Activated naive CD4-positive, alpha-beta T cell treated with anti-CD3 and anti-CD28 coated beads, Interleukin-2, amount 10 ng/mL, durations not matched to agents 7 days and 5 days (primary cell): ENCODE measurements around the gene TNFRSF1A.
"Not testable (repeated sequence)": the region's sequence is repeated elsewhere in the genome, so short reads cannot be mapped to it uniquely, and the experiment has no call there.

ENCODE experiments used
- CTCF ChIA-PET: fragments of 350-600 bp; sonication (Branson Sonifier 250); formaldehyde crosslinking; loops from one replicate; lab custom pipeline; 2021; ENCODE audit warnings: antibody characterized with exemption; lab: Charles Lee
- DNase-seq: peaks from one replicate; pipeline ENCODE4 v3.0.0-alpha.2; 2020
- H3K27ac Mint-ChIP-seq: one replicate; pipeline ENCODE4 v1.8.0; 2021; ENCODE audit warnings: mild to moderate bottlenecking, moderate library complexity, mixed read lengths
- H3K27me3 Mint-ChIP-seq: one replicate; pipeline ENCODE4 v1.8.0; 2021; ENCODE audit warnings: mild to moderate bottlenecking, mixed read lengths
- H3K36me3 Mint-ChIP-seq: one replicate; pipeline ENCODE4 v1.8.0; 2021; ENCODE audit warnings: mixed read lengths
- H3K4me1 Mint-ChIP-seq: one replicate; pipeline ENCODE4 v1.8.0; 2021; ENCODE audit warnings: mixed read lengths
- H3K4me3 Mint-ChIP-seq: one replicate; pipeline ENCODE4 v1.8.0; 2021; ENCODE audit warnings: mild to moderate bottlenecking, moderate library complexity, mixed read lengths
- H3K9me3 Mint-ChIP-seq: one replicate; pipeline ENCODE4 v1.8.0; 2021; ENCODE audit warnings: mixed read lengths

The TNFRSF1A gene

DNA sequence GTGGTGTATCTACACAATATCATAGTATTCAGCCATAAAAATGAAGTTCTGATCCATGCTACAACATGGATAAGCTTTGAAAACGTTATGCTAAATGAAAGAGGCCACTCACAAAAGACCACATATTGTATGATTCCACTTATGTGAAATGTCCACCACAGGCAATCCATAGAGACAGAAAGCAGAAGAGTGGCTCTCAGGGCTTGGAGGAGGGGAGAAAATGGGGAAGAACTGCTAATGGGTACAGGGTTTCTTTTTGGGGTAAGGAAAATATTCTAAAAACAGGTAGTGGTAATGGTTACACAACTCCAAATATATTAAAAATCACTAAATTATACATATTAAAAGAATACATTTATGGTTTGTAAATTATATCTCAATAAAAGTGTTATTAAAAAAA is 17.0 kb upstream of the TNFRSF1A start:
- peaks cover 27% of the 10 kb centered on the region for H3K4me1 Mint-ChIP-seq
- DNase-seq, result no peak
- no peak overlapping the region for H3K4me3 Mint-ChIP-seq
- no peaks in the 10 kb centered on the region for H3K36me3 Mint-ChIP-seq
- H3K9me3 Mint-ChIP-seq, result no peaks in the 10 kb centered on the region
- H3K27ac Mint-ChIP-seq, result no peak overlapping the region
- CTCF ChIA-PET, result interaction anchor here (1.2 to 1.4 kb wide), 2 partner anchors 10 to 24 kb away, joined by 3 to 5 read pairs; no protein-coding TSS in a partner anchor
- H3K27me3 Mint-ChIP-seq, result peaks cover 48% of the 10 kb centered on the region

GRCh38 chr12:6356374-6356820 is 14.5 kb upstream of the TNFRSF1A start:
- H3K9me3 Mint-ChIP-seq, result no peaks in the 10 kb centered on the region
- H3K36me3 Mint-ChIP-seq, result no peaks in the 10 kb centered on the region
- no peak overlapping the region for H3K27ac Mint-ChIP-seq
- CTCF ChIA-PET, result interaction anchor here (1.2 to 2.6 kb wide), 7 partner anchors 11 to 26 kb away, joined by 3 to 10 read pairs (median 5); no protein-coding TSS in a partner anchor
- H3K4me1 Mint-ChIP-seq, result peaks cover 11% of the 10 kb centered on the region
- DNase-seq, result no peak
- no peak overlapping the region for H3K4me3 Mint-ChIP-seq
- peaks cover 57% of the 10 kb centered on the region for H3K27me3 Mint-ChIP-seq

- Mint-ChIP-seq H3K36me3 (no peaks in the 10 kb centered on the region), H3K4me3 (no peak overlapping the region), H3K4me1 (peaks cover 5% of the 10 kb centered on the region), H3K27me3 (peaks cover 59% of the 10 kb centered on the region), H3K27ac (no peak overlapping the region), H3K9me3 (no peaks in the 10 kb centered on the region)
- CTCF ChIA-PET, result interaction anchor here (1.2 to 2.6 kb wide), 6 partner anchors 10 to 25 kb away, joined by 3 to 10 read pairs (median 4); no protein-coding TSS in a partner anchor
- no peak for DNase-seq
These were observed 13.9 kb upstream of the TNFRSF1A start for GRCh38 chr12:6355491-6356373.

- no peaks in the 10 kb centered on the region for H3K36me3 Mint-ChIP-seq
- H3K9me3 Mint-ChIP-seq, result no peaks in the 10 kb centered on the region
- no peak overlapping the region for H3K4me3 Mint-ChIP-seq
- no peak for DNase-seq
- CTCF ChIA-PET, result interaction anchor here (1.2 to 2.6 kb wide), 5 partner anchors 9 to 24 kb away, joined by 3 to 10 read pairs (median 4); no protein-coding TSS in a partner anchor
- peak overlapping the region; percentile 25 for H3K27ac Mint-ChIP-seq
- no peaks in the 10 kb centered on the region for H3K4me1 Mint-ChIP-seq
- peaks cover 52% of the 10 kb centered on the region for H3K27me3 Mint-ChIP-seq
These were observed 12.9 kb upstream of the TNFRSF1A start for GRCh38 chr12:6354495-6355393.

DNA sequence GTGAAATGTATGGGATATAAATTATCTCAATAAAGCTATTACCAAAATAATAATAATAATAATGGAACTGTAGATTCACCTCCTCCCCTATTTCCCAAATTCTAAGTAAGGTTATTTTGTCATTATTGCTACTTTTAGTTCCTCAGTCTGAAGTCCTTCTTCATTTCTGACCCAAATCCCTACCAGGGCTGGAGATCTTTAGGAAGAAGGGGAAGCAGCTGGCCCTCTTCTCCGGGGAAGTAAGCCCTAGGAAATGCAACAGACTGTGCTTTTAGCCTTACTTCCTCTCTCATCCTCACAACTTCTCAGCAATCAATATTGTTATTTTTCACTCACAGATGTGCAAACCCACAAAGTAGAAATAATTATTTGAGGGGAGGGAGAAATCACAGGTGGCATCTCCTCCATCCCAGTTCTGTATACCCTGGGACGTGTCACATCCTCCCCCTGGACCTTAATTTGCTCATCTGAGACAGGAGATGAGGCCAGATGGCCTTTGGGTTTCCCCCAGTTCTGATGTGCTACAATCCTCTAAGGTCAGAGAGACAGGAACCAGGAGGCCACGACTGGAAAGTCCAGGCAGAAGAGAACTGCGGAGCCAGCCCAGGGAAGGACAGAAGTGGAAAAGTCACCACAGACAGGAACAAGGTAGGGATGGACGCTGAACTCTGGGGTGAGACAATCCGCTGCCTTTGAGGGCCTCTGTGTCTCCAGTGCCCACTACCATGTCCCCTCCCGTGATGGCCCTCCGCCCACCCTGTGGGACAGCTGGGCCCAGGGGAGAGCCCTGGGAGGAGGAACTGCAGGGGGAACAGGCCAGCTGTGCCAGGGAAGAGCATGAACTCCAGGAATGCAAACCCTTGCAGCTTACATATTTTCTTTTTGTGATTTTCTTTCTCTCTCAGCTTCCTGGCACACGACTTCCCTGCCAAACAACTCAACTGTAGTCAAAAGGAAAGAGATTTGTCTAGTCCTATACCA is 10.6 kb upstream of the TNFRSF1A start:
- peaks cover 43% of the 10 kb centered on the region for H3K27me3 Mint-ChIP-seq
- H3K36me3 Mint-ChIP-seq, result no peaks in the 10 kb centered on the region
- DNase-seq, result no peak
- no peak overlapping the region for H3K4me3 Mint-ChIP-seq
- peaks cover 10% of the 10 kb centered on the region for H3K4me1 Mint-ChIP-seq
- no peaks in the 10 kb centered on the region for H3K9me3 Mint-ChIP-seq
- H3K27ac Mint-ChIP-seq, result no peak overlapping the region
- CTCF ChIA-PET, result interaction anchor here (0.9 kb wide), 1 partner anchor 15 kb away, joined by 4 read pairs; no protein-coding TSS in a partner anchor

- no peaks in the 10 kb centered on the region for H3K36me3 Mint-ChIP-seq
- peaks cover 19% of the 10 kb centered on the region for H3K4me1 Mint-ChIP-seq
- no peak overlapping the region for H3K27ac Mint-ChIP-seq
- CTCF ChIA-PET, result interaction anchor here (0.9 to 1.0 kb wide), 2 partner anchors 16 to 22 kb away, joined by 4 read pairs; no protein-coding TSS in a partner anchor
- H3K4me3 Mint-ChIP-seq, result no peak overlapping the region
- H3K9me3 Mint-ChIP-seq, result no peaks in the 10 kb centered on the region
- DNase-seq, result no peak
- peaks cover 38% of the 10 kb centered on the region for H3K27me3 Mint-ChIP-seq
These were observed 9.7 kb upstream of the TNFRSF1A start for GRCh38 chr12:6351622-6352021.

DNA sequence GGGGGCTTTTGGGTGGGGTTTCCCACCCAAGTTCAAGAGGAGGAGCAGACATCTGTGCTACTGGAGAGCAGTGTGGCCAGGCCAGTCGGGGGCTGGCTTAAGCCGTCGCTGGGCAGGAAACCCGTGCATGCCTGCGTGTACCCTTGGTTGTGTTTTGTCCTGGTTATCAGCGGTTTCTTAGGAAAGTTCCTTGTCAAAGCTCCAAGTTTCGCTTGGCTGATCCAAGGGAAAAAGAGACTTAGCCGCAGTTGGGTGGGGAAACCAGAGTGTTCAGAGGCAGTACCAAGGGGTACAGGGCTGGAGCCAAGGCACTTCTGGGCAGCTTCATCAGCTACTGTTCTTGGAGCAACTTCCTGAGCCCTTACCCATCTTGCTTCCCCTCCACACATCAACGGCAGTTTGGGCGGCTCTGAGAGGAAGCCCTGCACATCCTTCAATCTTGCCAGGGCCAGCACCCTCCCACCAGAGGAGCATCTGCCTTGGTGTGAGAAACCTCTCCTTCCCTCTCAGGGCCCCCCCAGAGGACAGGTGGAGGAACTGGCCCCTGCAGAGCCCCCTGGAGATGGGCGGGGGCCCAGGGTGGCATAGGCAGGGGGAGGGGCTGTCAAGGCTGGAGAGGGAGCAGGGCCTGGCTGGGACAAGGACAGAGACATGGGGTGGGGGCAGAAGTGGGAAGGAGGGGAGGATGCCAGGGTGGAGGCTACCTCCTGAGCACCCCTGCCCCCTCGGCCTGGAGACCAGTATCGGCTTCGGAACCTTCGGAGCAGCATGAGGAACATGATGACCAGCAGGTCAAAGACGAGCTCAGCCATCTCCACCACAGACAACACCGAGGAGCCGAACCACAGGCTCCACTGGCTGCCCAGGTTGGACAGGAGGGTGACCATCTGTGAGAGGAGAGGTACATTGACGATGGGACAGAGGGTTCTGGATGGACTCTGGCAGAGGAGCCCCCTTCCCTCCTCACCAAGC is 5.8 kb upstream of the TNFRSF1A start:
- CTCF ChIA-PET, result interaction anchor here (0.6 to 2.7 kb wide), 3 partner anchors 12 to 21 kb away, joined by 3 to 22 read pairs (median 9); no protein-coding TSS in a partner anchor
- Mint-ChIP-seq H3K27ac (peak overlapping the region; percentile 49), H3K9me3 (no peaks in the 10 kb centered on the region), H3K4me3 (no peak overlapping the region), H3K36me3 (no peaks in the 10 kb centered on the region), H3K4me1 (peaks cover 48% of the 10 kb centered on the region), H3K27me3 (peaks cover 10% of the 10 kb centered on the region)
- peak; percentile 44 for DNase-seq

DNA sequence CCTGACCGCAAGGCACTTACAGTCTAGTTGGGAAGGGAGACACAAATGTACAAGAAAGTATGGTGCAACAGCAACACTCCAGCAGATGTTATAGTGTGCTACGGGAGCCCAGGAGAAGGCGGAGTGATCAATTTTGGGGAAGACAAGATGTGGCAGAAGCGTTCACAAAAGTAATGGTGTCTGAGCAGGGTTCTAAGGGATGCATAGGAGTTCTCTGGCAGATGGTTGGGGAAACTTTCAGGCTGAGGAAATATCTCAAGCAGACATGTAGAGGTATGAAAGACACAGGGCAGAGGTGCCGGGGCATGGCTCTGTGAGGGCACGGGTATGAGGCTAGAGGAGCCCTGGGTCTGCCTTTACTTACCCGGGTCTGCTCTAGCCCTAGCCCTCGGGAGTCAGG is 5.1 kb upstream of the TNFRSF1A start:
- no peaks in the 10 kb centered on the region for H3K36me3 Mint-ChIP-seq
- CTCF ChIA-PET, result interaction anchor here (0.6 to 2.7 kb wide), 3 partner anchors 9 to 20 kb away, joined by 3 to 22 read pairs (median 10); no protein-coding TSS in a partner anchor
- peak overlapping the region; percentile 49 for H3K27ac Mint-ChIP-seq
- H3K27me3 Mint-ChIP-seq, result peaks cover 4% of the 10 kb centered on the region
- no peak for DNase-seq
- peaks cover 56% of the 10 kb centered on the region for H3K4me1 Mint-ChIP-seq
- no peaks in the 10 kb centered on the region for H3K9me3 Mint-ChIP-seq
- H3K4me3 Mint-ChIP-seq, result no peak overlapping the region

GRCh38 chr12:6346235-6346832 is 4.5 kb upstream of the TNFRSF1A start:
- peaks cover 1% of the 10 kb centered on the region for H3K27me3 Mint-ChIP-seq
- CTCF ChIA-PET, result interaction anchor here (0.8 to 2.7 kb wide), 7 partner anchors 9 to 23 kb away, joined by 3 to 22 read pairs (median 7); no protein-coding TSS in a partner anchor
- H3K9me3 Mint-ChIP-seq, result no peaks in the 10 kb centered on the region
- DNase-seq, result no peak
- peak overlapping the region; percentile 82 for H3K27ac Mint-ChIP-seq
- no peak overlapping the region for H3K4me3 Mint-ChIP-seq
- peaks cover 58% of the 10 kb centered on the region for H3K4me1 Mint-ChIP-seq
- peaks cover 1% of the 10 kb centered on the region for H3K36me3 Mint-ChIP-seq

DNA sequence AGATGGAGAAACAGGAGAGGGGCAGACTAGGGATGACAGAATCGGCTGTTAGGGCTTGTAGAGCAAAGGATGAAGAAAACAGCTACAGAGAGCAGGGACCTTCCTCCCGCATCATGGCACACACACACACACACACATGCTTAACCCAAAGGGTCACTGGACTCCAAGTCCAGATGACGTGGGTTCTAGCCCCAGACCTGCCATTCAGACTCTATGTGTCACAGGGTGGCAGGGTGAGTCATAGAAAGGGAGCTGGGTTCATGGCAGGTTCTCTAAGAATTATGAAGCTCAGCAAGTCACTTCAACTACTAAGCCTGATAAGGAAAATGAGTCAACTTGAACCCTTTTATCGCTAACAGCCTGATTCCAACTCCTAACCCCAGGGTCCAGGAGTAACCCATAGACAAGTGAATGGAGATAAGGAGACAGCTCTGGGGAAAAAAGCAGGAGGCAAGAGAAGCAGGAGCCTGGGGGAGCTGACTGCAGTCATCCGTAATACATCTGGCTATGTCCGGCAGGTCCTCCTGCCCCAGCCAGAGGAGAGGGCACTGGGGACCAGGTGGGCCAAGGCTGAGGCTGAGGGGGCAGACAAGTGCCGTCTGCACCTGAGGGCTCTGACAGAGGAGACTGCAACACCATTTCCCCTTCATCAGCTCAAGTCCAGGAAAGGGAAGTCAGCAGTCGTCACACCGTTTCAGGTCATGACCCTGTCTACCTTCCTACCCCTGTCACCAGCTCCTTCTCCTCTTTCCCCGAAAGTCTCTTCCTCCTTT is 3.6 kb upstream of the TNFRSF1A start:
- H3K4me1 Mint-ChIP-seq, result peaks cover 58% of the 10 kb centered on the region
- H3K9me3 Mint-ChIP-seq, result no peaks in the 10 kb centered on the region
- peaks cover 5% of the 10 kb centered on the region for H3K36me3 Mint-ChIP-seq
- peak overlapping the region; percentile 82 for H3K27ac Mint-ChIP-seq
- peak overlapping the region; percentile 36 for H3K4me3 Mint-ChIP-seq
- DNase-seq, result no peak
- no peaks in the 10 kb centered on the region for H3K27me3 Mint-ChIP-seq
- CTCF ChIA-PET, result interaction anchor here (0.5 to 2.7 kb wide), 9 partner anchors 10 to 127 kb away, joined by 3 to 22 read pairs (median 6); no protein-coding TSS in a partner anchor

- not testable (repeated sequence) for H3K27ac Mint-ChIP-seq, H3K4me3 Mint-ChIP-seq, H3K36me3 Mint-ChIP-seq, H3K27me3 Mint-ChIP-seq, H3K9me3 Mint-ChIP-seq, DNase-seq
- peaks cover 58% of the 10 kb centered on the region for H3K4me1 Mint-ChIP-seq
- CTCF ChIA-PET, result interaction anchor here (0.9 to 1.5 kb wide), 4 partner anchors 9 to 24 kb away, joined by 3 to 6 read pairs (median 4); no protein-coding TSS in a partner anchor
These were observed 2.3 kb upstream of the TNFRSF1A start for GRCh38 chr12:6344101-6344660.
